HG03565 (cell line): ENCODE results near the gene PRM2.
"Not testable (repeated sequence)": the region's sequence is repeated elsewhere in the genome, so short reads cannot be mapped to it uniquely, and the experiment has no call there.

Experiments used
- ATAC-seq: cut with Tn5 transposase; IDR thresholded peaks from one replicate; pipeline ENCODE4 v1.9.1; 2021; ENCODE audit warnings: mild to moderate bottlenecking, moderate library complexity; ENCODE audit not compliant: unreplicated experiment

Gene PRM2

DNA sequence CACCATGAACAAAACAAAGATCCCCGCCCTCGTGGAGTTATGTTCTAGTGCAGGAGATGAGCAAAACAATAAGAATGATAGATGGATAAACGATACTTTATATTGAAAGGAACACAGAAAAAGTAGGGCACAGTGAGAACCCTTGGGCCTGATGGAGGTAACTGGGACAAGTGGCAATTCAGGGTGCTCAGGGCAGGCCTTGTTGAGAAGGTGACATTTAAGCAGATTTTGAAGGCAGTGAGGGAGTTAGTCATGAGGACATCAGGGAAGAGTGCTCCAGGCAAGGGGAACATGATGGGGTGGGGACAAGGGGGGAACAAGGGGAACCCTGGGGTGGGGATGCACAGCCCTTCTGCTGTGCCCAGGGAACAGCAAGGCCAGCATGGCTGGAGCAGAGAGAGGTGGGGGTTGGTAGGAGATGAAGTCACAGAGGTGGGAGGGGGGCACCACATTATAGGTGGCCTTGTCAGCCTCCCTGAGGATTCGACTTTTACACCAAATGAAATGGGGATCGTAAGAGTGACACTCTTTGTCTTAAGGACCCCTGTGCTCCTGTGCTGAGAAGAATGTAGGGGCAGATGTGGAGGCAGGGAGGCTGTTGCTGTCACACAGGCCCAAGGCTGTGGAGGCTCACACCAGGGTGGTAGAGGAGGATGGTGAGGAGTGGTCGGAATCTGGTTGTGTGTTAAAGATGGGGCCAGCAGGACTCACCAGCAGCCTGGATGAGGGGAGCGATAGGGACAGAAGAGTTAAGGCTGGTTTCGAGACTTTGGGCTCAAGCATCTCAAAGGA lies 14.0 kb upstream of the PRM2 start:
- ATAC-seq, result no peak

DNA sequence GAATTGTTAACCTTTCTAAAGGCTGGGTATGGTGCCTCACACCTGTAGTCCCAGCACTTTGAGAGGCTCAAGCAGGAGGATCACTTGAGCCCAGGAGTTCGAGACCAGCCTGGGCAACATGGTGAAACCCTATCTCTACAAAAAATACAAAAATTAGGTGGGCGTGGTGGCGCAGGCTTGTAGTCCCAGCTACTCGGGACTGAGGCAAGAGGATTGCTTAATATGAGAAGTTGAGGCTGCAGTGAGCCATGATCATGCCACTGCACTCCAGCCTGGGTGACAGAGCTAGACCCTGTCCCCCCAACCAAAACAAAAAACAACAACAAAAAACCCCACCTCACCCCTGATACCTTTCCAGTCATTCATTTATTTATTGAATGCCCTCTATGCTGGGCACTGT lies 13.4 kb upstream of the PRM2 start:
- ATAC-seq, result not testable (repeated sequence)

DNA sequence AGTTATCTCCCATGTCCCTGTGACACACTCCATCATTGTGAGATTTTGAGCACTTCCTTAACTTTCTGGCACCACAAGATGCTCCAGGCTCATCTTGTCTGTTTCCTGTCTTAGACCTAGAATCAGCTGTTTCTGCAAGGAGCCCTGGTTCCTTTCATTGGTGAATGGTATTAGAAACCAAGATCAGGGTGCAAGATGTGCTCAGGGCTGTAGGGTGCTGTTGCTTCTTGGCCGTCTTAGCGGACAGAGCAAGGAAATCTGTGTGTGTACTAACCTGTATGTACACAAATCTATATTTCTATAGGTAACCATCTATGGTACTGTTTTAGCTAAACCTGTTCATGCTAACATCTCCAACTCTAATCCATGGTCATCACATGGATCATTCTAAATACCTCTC lies 12.9 kb upstream of the PRM2 start:
- no peak for ATAC-seq

DNA sequence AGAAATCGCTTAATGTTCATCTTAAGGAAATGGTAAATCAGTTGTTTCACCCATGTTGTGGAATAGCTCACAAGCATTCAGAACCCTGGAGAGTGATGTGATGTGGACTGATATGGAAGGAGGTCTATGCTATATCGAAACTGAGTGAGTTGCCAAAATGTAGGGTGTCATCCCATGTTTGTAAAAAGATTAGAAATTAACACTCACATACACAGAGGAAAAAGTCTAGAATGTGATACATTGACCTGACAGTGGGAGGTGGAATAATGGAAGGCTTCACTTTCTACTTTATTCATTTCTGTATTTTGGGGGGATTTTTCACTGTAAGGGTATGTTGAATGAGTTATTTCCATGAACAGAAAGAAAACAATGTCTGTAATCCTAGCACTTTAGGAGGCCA lies 9.6 kb upstream of the PRM2 start:
- ATAC-seq, result no peak

DNA sequence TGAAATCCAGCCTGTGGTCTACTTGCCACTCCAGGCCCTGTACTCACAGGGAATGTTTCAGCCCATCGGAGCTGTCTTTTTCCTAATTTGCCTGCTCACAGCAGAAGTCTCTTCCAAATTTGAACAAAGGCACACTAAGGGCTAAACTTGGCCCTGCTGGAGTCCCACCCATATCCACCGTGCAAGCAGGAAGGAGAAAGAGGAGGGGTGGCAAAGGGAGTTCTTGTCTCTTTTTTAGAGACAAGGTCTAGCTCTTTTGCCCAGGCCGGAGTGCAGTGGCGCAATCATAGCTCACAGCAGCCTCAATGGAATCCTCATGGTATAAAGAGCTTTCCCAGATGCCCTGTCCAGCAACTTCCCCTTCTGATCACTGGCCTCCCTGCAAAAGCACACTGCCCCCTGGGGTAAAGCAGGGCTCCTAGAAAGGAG lies 7.6 kb upstream of the PRM2 start:
- ATAC-seq, result no peak

DNA sequence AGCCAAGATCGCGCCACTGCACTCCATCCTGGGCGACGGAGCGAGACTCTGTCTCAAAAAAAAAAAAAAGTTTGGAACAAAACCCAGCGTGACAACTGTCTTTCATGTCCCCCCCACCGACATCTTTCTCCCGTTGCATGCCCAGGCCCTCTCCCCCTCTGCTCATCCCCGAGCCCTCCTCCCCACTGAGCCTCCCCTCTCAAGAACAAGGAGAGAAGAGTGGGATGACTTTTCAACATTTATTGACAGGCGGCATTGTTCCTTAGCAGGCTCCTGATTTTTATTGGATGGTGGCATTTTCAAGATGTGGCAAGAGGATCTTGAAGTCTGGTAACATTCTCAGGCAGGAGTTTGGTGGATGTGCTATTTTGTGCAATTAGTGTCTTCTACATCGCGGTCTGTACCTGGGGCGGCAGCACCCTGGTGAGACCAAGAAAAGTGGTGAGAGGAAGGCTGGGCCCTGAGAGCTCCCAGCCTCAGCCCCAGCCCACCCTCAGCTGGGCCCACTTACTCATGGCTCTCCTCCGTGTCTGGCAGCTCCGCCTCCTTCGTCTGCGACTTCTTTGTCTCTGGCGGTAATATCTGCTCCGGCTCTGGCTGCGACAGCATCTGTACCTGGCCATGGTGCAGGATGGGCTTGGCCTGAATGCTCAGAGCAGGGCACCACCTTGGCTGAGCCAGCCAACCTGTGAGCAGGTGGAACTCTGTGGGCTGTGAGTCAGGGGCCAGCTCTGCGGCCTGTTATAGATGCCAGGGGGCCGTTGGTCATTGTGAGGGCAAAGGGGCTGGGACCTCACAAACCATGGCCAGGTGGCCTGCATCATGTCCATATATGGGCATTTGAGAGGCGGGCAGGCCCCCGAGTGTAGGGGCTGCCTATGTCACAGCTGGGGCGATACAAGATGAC lies 4.6 kb upstream of the PRM2 start, which contains the start of gene PRM1:
Gene PRM1, minus strand, starts transcription at position 715 of the 907 bp plus-strand sequence. Its CDS starts 92 bp downstream, at position 623.
- no peak for ATAC-seq

DNA sequence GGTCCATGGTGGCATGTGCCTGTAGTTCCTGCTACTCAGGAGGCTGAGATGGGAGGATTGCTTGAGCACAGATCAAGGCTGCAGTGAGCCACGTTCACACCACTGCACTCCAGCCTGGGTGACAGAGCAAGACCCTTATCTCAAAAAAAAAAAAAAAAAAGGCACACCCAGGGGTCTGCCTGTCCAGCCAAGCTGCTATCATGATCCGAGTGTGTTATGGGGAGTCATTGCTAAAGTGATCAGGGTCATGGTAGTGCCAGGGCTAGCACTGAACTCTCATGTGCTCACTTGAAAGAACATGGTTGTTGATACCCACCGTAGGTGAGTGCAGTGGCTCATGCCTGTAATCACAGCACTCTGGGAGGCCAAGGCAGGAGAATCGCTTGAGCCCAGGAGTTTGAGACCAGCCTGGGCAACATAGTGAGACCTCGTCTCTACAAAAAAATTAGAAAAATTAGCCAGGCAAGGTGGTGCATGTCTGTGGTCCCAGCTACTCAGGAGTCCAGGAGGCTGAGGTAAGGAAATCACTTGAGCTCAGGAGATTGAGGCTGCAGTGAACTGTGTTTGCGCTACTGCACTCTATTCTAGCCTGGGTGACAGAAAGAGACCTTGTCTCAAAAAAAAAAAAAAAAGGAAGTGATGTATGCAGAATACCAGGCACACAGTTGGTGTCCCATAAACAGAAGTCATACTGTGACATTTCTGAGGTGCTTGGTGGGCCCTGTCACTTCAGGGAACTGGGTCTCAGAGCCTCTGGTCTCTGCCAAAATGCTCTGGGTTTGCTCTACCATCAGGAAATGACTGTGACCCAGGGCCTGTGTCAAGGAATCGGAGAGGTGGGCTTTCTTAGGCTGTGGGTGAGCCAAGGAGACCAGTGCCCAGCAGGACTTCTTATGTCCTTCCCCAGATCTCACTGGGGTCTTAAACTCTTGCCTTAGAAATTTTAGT lies 2.7 kb upstream of the PRM2 start:
- no peak for ATAC-seq

DNA sequence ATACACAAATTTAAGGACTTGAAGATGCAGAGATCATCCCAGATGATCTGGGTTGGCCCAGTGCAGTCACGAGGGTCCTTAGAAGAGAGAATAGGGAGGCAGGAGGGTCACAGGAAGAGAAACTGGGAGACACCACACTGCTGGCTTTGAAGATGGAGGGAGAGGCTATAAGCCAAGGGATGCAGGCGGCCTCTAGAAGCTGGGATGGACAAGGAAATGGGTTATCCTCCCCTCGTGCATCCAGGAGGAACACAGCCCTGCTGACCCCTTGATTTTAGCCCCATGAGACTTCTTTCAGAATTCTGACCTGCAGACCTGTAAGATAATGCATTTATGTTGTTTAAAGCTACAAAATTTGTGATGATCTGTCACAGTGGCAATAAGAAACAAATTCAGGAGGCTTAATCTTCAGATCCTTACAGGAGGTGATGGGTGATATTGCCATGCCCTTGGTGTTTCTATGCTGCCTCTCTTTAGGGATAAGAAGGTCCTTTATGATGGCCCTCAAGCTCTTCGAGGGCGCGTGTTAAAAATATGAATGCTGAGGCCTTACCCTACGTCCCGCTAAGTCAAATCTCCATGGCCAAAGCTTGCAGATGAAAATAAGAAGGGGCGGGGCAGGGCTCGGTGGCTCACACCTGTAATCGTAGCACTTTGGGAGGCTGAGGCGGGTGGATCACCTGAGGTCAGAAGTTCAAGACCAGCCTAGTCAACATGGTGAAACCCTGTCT lies 1.5 kb upstream of the PRM2 start:
- ATAC-seq, result no peak

DNA sequence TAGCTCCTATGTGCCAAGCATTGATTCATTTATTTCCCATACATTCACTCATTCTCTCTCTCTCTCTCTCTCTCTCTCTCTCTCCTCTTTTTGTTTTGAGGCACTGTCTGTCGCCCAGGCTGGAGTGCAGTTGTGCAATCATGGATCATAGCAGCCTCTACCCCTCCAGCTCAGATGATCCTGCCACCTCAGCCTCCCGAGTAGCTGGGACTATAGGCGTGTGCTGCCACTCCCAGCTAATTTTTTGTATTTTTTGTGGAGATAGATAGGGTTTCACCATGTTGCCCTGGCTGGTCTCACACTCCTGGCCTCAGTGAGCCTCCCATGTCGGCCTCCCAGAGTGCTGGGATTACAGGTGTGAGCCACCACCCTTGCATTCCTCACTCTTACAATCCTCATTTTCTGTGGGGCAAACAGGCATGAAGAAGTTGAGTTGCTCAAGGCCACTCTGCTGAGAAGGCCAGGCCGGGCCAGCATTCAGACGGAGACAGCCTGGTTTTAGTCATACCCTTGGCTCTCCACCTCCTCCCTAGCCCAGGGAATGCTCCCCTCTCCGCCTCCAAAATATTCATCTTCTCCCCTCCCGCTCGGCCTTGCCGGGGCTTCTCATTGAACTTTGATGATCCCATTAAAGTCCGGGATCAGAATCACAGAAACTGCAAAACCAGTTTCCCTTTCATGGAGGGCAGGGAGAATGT lies 765 bp upstream of the PRM2 start:
- ATAC-seq, result no peak

DNA sequence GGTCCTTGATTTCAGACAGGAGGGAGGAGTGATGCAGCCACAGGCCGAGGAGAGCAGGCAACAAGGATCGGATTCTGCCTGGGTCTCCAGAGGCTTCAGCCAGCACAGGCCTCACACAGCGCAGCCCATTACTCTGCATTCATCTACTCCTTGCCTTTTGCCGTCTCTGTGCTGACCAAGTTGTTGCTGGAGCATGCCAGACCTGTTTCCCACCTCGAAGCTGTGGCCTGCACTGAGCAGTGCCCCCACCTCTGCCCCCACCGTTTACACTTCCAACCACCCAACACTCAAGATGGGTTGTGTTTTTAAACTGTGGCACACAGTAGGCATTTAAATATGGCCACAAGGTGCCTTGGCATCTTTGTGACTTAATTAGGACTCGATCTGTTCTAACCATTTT lies 1.3 kb downstream of the PRM2 start:
- no peak for ATAC-seq

DNA sequence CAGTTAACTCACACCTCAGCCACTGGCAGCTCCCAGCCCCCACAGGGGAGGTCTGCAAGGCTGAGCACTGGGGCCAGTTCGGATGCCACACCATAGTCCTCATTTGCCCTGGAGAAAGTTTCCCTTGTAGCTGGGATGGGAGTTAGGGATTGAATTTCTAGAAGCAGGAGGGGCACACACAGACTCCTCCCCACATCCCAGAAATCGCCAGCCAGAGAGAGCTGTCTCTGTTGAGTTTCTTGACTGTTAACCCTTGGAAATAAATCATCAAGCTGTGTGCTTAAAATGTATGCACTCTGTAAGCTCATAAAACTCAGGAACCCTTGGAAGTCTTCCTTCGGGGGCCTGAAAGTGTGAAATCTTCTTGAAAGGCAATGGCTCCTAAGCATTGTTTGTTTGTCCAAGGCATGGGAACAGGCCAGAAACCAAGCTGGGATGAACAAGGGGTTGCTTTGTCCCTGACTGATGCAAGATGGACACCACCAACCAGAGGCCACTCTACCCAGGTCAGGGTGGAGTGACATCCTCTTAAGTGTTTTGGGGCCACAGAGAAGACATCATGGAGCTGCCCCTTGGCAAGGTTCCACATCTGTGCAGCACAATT lies 2.5 kb downstream of the PRM2 start:
- ATAC-seq, result no peak

DNA sequence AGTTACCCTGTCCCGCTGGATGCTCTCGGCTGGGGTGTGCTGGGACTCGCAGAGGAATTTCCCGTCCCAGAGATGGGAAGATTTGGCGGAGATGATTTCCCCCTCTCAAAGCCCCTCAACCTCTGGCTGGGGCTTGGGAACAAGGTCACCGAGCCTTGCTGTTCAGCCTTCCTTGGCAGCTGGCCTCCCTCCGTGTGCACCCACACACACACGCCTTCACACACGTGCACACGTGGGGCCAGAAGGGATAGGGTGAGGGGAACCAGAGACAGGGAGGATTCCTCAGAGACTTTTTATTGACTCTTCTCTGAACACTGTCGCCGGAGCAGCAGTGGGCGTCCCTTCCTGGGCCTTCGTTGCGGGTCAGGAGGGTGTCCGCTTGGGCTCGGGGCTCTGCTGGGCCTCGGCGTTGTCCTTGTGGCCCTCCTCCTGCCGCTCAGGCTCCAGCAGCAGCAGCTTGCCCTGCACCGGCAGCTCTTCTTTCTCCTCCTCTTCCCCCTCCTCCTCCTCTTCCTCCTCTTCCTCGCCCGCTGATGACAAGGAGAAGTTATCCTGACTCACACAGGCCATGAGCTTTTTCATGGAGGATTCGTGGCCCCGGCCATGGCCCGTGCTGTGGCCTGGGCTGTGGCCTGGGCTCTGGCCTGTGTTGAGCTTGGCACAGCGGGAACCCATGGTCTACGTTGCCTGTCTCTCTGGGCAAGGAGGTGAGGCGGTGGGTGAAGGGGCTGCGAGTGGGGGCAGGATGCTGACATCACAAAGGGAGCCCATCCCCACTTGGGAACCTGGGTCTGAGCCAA lies 3.2 kb downstream of the PRM2 start, which contains the start of gene PRM3:
Gene PRM3, minus strand, starts transcription at position 709 of the 800 bp plus-strand sequence. Its CDS starts 34 bp downstream, at position 675.
- no peak for ATAC-seq

DNA sequence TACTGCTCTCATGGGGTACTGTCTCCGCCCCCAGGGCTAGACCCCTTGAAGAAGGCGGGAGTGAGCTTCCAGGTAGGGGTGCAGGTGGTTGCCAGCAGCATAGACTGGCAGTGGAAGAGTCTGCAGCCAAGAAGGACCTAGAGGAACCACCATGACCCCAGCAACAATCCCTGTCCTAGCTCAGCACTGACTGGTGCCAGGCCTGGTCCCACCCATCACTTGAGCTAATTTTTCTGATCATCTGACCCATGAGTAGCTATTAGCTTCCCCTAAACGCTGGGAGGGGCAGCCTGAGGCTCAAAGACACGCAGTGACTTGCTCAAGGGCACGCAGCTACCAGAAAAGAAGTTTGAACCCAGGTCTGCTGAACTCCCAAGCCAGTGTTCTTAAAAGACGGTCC lies 3.8 kb downstream of the PRM2 start:
- ATAC-seq, result no peak

DNA sequence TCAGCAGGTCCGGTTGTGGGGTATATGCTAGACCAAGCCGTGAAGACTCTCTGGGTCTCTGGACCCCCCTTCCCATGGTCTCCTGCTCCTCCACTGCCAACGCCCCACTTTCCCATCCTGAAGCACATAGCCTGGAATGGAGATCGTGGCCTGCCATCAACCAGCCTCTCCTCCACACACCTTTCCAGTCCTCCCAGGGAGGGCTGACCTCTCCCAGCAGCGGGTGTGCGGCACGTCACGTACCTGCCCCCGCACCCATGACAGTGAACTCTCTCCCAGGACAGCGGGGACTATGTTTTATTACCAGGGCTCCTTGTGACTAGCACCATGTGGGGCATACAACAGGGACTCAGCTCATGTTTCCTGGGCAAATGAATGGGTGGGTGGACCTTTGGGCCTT lies 4.7 kb downstream of the PRM2 start:
- no peak for ATAC-seq

DNA sequence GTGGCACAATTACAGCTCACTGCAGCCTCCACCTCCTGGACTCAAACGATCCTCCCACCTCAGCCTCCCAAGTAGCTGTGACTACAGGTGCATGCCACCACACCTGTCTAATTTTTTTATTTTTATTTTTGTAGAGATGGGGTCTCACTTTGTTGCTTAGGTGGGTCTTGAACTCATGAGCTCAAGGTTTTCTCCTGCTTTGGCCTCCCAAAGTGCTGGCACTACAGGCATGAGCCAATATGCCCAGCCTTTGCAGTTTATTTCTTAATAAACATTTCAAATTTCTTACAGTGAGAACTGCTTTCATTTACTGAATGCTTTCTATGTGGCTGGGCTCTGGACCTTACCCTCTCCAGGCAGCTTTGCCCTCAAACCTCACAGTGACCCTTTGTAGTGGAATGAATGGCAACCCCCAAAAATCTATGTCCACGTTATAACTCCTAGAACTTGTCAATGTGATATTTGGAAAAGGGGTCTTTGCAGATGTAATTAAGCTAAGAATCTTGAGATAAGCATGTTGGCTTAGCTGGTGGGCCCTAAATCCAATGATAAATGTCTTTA lies 5.6 kb downstream of the PRM2 start:
- ATAC-seq, result no peak

DNA sequence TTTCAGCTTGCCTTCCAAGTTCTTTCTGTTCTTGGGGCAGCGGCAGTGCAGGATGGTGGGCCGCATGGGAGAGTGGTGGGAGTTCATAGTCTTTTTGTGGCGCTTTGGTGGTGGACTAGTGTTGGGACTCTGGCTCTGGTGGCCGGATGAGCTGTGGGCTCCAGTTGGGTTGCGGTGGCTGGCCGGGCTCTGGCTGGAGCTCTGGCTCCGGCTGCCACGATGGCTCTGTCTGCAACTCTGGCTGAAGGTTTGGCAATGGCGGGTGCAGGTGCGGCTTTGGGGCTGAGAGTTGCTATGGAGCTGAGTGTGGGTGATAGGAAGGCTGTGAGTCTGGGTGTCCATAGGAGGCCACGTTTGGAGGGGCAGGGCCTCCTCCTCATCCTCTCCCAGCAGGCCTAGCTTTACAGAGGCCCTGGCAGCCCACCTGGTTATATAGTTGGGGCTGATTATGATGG lies 7.3 kb downstream of the PRM2 start, which contains the start of gene TNP2:
Gene TNP2, minus strand, starts transcription at position 405 of the 455 bp plus-strand sequence. Its CDS starts 63 bp downstream, at position 342.
- no peak for ATAC-seq

DNA sequence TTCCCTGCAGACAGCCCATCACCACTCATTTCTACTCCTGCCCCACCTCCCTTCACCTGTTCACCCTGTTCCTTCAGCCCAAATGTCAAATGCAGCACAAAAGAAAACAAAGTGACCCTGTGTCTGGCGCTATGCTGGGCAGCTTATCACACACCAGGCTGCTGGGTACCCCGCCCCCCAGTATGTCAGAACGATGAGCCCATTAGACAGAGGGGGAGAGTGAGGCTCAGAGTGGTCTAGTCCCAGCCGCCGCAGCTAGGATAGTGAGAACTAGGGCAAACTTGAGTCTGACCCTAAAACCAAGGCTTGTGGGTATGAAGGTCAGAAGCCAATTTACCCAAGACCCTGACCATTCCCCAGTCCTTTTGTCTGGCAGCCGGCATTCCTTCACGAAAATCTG lies 11.2 kb downstream of the PRM2 start:
- ATAC-seq, result no peak
